ENCODE data around the gene CHP2.
A peak's percentile ranks its signal among the peaks of the same experiment; 100 is the strongest.
"Not testable (repeated sequence)": the region's sequence is repeated elsewhere in the genome, so short reads cannot be mapped to it uniquely, and the experiment has no call there.

Gene CHP2

DNA sequence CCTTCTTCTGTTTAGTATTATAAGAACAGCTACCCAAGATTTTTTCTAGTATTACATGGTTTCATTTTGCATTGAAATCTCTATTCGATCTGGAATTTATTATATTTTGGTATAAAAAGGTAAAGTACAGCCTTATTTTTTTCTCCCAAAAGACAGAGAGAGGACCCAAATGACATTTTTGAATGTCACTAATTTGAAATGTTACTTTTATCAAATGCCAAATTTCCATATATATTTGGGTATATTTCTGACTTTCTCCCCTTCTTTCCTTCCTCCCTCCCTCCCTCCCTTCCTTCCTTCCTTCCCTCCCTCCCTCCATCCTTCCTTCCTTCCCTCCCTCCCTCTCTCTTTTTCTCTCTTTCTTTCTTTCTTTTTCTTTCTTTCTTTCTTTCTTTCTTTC, 6.2 kb upstream of the CHP2 start:
- DNase-seq, result no peak

DNA sequence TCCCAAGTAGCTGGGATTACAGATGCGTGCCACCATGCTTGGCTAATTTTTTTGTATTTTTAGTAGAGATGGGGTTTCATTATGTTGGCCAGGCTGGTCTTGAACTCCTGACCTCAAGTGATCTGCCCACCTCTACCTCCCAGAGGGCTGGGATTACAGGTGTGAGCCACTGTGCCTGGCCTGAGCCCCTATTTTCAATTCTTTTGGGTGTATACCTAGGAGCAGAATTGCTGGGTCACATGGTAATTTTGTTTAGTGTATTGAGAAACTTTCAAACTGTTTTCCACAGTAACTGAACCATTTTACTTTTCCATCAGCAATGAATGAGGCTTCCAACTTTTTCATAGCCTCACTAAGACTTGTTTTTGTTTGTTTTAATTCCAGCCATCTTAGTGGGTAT, 3.8 kb upstream of the CHP2 start:
- not testable (repeated sequence) for DNase-seq

DNA sequence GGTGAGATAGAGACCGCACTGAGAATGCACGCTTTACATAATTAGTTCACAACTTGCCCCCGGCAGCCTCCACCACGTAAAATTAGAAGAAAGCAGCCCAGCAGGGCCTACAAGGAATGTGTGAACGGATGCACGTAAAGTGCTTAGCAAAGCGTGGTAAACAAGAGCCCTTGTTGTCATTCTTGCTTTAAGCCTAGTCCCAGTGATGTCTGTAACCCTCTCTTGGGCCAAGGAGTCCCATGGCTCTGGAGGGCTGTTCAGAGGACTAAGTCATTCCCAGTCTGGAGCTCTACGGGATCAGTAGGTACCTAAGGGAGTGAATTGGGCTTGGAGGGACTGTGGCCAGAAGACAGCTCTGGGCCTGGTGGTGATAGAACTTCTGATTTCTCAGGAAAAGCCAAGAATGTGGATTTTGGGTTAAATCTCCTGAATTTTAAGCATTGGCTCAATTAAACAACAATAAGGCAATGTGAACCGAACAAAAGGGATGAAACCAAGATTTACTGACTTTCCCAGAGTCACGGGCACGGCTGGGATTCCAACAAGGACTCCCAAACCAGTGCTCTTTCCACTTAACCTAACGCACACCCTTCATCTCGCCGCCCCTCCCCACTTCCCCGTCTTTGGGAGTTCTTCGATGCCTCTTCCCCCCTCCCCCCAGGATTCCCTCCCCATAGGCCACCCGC, 775 bp upstream of the CHP2 start:
- DNase-seq, result no peak

DNA sequence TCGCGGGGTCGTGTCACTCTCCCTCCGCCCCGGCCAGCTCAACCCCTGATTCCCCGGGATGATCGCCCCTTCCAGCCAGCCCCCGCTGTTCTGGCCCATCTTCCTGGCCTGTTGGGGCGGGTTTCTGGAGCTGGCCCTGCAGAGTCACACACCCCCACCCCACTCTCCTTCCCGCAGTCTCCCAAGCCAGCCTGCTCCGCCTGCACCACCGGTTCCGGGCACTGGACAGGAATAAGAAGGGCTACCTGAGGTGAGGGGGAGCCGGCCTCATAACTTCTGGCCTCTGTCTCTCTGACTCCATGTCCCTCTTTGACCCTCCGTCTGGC, 621 bp downstream of the CHP2 start:
- no peak for DNase-seq

DNA sequence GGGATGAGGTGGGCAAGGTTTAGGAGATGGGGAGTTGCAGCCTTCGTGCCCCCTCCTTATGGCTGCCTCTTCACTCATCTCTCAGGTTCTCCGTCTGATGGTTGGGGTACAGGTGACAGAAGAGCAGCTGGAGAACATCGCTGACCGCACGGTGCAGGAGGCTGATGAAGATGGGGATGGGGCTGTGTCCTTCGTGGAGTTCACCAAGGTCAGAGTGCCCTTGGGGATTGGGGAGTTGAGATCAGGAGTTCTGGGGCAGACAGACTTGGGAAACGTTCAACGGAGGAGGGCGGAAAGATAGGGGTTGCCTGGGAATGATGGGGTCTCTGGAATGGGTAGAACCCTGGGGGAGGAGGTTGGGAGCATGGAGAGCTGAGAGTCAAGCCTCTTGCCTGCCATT, 2.3 kb downstream of the CHP2 start:
- no peak for DNase-seq

DNA sequence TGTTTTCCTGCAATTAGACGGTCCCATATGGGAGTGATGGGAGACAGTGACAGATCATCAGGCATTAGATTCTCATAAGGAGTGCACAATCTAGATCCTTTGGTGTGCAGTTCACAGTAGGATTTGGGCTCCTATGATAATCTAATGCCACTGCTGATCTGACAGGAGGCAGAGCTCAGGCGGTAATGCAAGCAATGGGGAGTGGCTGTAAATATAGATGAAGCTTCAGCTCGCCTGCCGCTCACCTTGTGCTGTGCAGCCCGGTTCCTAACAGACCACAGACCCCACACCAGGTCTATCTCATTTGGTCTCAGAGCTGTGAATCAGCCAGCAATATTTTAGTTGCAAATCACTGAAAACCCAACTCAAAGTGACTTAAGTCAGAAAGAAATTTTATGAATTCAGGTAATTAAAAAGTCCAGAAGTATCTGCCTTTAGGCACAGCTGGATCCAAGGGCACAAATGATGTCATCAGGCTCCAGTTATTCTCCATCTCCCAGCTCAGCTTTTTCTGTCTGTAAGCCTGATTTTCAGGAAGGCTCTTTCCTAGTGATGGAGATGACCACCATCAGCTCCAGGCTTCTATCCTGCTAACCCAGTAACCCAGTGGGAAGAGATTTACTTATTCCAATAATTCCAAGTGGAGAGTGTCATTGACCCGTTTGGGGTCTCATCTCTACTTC, 3.3 kb downstream of the CHP2 start:
- no peak for DNase-seq

DNA sequence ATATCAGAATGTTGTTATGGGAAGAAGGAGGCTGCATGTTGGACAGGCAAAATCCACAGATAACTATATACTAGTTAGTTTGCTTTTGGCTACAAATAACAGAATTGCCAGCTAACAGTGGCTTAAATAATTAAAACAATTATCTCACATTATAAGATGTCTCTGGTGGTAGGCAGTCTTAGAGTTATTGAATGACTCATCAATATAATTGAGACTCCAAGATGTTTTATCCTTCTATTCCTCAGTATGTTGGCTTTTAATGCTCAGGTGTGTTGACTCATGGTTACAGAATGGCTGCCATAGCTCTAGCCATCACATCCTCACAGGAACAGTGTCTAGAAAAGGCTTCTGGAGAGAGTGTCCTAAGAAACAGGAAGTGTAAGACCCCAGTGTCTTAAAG, 11.1 kb downstream of the CHP2 start:
- no peak for DNase-seq

DNA sequence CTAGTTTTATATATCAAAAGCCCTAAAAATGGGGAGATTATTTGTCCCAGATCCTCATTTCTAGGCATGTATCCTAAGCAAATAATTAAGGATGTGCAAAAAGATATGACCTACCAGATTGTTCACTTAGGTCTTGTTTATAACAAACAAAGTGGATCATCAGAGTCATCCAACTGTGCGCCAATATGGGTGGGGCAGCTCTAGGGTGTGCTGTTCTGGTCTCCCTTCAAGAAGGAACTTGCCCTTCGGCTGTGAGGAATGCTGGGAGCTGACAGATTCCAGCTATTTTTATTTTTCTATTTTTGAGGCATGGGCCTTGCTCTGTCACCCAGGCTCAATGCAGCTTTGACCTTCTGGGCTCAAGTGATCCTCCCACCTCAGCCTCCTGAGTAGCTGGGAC, 13.8 kb downstream of the CHP2 start:
- no peak for DNase-seq

DNA sequence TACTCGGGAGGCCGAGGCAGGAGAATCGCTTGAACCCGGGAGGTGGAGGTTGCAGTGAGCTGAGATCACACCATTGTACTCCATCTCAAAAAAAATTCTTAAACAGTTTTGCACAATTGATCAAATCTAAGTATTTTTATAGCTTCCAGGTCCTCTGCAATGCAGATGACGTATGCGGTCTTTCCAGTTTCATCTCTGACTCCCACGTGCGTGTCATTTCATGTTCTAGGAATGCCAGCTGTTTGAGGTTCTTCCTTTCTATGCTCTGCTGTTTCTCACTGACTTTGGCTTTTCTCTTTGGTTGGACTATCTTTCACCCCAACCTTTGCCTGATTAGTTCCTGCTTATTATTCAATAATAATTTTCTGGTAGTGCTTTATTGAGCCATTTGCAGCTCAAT, 16.2 kb downstream of the CHP2 start:
- no peak for DNase-seq

DNA sequence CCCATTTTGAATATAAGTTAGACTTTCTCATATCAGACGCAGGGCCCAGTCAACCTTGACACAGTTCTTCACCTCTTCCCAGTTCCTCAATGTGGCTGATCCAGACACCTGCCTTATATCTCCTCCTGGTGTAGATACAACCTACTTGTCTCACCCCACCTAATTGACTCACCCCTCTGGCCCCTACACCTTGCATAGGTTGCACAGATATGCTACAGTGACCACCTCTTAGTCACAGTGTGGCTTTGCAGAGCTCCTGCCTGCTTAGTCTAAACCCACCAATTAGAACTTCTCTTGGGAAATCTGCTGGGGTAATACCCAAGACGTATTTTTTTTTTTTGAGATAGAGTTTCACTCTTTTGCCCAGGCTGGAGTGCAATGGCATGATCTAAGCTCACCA, 16.8 kb downstream of the CHP2 start:
- DNase-seq, result no peak

DNA sequence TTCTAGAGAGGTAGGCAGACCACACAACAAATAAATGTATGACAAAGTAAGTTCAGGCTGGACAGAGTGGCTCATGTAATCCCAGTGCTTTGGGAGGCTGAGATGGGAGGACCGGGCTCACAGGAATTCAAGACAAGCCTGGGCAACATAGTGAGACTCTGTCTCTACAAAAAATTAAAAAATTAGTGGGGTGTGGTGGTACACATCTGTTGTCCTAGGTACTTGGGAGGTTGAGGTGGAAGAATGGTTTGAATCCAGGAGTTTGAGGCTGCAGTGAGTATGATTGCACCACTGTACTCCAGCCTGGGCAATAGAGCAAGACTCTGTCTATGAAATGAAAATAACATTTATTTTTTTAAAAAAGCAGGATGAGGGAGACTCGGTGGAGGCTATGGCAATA, 18.5 kb downstream of the CHP2 start:
- DNase-seq, result no peak

DNA sequence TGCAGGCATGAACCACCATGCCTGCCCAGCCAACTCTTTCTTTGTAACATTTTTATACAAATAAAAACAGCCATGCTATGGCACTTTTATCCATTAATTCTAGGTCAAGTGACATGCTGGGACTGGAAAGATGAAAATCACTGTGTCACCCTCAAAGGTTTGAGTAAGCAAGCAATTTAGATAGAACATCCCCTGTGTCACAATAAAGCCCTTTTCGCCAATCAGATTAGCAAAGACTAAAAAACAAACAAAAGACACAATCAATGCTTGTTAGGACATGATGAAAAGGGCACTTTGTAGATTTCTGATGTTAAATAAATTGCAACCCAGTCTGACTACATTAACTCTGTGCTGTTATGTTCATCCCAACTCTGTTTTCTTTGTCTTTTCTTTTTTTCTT, 26.4 kb downstream of the CHP2 start:
- DNase-seq, result no peak

DNA sequence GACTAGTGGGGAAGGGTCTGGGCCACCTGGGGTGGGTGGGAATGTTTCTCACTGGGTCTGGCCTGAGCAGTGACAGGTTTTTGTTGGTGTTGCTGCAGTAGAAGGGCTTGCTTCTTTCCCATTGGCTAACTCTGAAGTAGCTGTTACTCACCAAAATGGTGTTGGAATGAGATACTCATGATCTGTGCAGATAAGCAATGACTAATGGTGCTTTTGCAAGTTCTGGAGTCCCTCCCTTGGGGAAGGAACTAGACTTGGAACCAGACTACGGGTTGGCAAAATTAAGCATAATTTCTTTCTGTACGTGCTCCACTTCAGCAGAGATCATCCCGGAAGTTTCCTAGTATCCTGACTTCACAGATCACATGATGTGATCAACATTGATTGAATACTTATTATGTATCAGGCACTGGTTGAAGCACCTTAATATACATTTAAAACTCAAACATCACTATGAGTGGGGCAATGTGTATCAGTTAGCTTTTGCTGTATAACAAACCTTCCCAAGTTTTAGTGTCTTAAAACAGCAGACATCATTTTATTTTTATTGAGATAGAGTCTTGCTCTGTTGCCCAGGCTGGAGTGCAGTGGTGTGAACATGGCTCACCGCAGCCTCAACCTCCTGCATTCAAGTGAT, 30.1 kb downstream of the CHP2 start:
- no peak for DNase-seq

DNA sequence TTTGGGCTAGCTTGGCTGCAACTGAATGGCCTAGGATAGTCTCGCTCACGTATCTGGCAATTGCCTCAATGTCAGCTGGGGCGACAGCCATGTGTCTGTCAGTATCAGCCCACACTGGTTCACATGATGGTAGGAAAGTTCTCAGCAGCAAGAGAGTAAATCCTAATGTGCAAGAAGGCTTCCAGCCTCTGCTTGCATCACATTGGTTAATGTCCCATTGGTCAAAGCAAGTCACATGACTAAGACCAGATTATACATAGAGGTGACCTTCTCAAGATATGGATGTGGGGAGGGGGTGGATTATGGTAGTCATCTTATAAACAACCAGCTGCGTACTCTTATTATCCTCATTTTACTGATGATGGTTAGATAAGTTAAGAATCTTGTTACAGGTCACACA, 31.0 kb downstream of the CHP2 start:
- DNase-seq, result no peak

DNA sequence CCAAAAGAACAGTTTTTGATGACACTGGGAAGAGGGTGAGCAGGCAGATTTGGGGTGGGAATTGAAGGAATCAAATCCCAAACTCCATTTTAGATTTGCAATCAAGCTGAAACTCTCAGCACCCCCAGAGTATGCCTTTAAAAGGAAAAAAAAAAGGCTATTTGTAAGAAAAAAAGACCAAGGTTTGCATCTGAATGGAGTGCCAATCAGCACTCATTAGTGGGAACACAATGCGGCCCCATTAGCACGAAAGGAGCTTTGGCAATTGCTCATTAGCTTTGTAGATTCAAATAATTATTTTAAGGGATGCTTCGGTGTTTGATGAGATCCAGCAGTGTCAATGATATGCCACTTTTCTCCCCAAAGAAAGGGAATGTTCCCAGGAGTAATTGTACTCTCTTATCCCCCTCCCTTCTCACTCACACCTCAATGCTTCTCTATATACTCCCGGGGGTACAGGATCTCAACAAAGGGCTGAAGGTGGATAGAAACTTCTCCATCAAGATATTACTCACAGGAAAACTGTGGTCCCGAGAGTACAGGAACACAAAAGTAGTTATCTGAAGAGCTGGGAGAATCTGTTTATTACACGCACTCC, 32.2 kb downstream of the CHP2 start:
- no peak for DNase-seq

DNA sequence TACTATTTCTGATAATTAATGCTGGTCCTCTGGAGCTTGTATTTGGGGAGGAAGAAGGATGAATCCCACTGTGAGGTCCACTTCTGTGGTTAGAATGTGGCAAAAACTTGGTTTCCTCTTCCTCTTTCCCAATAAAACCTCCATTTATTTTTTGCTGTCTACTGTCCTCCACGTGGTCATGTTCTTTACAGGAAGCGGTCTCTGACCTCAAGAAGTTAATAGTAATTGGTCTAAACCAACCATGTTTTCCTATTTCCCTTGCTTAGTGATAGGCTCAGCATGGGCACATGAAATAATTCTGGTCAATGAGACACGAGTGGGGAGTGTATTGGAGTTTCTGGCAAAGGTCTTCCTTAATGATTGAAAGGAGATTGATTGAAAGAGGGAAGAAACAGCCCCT, 33.9 kb downstream of the CHP2 start:
- DNase-seq, result no peak

DNA sequence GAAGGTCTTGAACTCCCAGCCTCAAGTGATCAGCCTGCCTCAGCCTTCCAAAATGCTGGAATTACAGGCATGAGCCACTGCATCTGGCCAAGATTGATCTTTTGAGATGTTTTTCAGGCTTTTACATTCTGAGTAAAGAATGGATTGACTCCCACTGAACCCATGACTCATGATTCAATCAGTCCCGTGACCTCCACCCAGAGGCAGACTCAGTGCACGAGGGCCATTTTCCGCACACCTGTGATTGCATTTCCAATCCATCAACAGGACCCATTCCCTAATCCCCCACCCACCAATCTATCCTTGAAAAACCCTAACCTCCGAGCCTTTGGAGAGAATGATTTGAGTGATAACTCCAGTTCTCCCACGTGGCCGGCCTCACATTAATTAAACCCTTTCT, 40.6 kb downstream of the CHP2 start:
- DNase-seq, result no peak

DNA sequence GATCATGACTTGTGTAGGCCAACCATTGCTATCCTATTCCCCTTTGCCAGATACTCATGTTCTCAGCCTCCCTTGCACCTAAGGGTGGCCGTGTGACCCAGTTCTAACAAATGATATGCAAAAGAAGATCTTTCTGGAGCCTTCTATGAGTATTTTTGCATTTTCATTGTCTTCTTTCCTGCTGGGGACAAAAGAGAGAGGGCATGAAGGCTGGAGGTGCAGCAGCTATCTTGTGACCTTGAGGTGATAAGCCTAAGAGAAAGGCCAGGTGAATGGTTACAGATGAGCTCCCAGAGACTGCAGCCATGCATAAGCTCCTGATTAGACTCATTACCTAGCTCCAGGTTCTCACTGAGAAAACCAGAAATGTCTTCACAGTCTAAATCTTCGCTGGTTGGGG, 42.1 kb downstream of the CHP2 start:
- DNase-seq, result no peak

DNA sequence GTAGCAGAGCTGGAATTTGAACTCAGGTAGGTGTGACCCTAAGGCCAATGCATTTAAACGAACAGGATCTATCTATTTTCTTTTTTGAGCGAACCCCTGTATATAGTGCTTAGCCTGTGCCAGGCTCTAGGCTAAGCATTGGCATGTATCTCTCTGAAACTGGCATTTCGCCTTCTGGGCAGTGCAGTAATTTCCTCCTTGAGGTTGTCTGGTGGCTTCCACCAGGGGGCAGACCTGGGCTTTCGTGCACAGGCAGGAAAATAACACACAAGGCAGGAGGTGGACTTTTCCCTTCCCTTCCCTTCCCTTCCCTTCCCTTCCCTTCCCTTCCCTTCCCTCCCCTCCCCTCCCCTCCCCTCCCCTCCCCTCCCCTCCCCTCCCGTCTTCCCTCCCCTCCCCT, 46.6 kb downstream of the CHP2 start:
- peak; percentile 49 for DNase-seq

DNA sequence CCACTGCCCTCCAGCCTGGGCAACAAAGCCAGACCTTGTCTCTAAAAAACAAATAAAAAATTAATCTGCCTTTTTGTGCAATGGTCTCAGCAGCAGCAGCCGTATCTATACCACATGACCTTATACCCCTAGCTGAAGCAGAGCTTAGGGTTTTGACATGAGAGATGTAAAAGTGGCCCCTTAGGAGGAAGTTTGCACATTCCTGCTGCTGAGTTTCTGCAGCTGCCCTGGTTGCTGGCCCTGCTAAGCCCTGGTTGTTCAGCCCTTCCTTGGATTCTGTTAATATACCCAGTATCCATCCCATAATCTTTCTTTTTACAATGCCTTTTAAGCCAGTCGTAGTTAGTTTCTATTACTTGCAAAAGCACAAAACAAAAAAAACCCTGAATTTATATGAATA, 48.0 kb downstream of the CHP2 start:
- DNase-seq, result no peak

DNA sequence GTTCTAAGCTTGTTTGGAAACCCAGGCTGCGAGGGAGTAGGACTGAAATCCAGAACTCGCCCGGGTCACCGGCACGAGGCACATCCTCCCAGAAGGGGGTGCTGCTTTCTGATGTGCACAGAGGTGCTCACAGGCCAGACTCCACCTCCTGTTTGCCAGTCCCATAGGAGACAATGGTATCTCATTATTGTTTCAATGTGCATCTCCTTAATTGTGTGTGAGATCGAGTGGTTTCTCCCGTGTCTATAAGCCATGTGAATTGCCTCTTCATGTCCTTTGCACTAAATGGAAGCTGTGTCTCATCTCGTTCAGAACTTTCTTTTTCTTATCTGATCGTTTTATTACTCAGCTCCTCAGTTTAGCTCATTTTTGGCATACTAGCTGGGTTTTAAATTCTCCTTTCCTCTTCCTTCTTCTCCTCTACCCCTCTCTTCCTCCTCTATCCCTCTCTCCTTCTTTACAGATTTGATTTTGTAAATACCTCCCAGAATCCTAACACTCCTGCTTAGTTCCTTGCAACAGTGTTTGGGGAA, 48.8 kb downstream of the CHP2 start:
- peak; percentile 3 for DNase-seq

DNA sequence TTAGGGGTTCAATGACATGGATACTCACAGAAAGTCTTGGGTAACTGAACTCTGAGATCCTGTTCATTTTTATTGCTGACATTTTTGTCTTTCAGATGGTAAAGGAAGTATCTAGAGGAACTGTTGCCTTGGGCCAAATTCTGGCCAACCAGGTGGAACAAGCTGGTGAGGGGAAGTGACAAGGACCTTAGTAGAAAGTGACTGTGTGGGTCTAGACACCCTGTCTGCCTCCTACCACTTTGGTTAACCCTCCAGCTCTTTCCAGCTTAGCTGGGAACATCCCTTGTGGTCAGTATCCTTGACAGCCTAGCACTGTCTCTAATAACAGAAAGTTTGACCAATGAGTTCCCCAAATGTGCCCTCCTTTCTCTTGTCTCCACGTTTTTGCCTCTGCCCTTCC, 52.2 kb downstream of the CHP2 start:
- DNase-seq, result no peak

Measured in fibroblast of skin of right biceps (primary cell).